Measurements from ENCODE around the gene IL4I1. TPM values are rescaled to one million over a fixed set of nuclear protein-coding genes. Genes with fewer than 3 reads are reported as not detected.

Gene IL4I1
- polyA plus RNA-seq, 1 of the 3 experiments (the other 2 are of a cell fraction), result 0.35 TPM

- H3K36me3 ChIP-seq (replicated peaks in 1 of 2; ENCODE audit: control insufficient read depth in 1 of 2, insufficient read depth in 2 of 2, low read length in 1 of 2), result peaks cover 10 to 11% of the 10 kb centered on the region in 2 experiments
- H2AFZ ChIP-seq (ENCODE audit: low read depth), result no peak overlapping the region
- peaks cover 19% of the 10 kb centered on the region for H3F3A ChIP-seq (replicated peaks; ENCODE audit: insufficient read depth)
- H3K4me2 ChIP-seq, result no peak overlapping the region
- no peak for DNase-seq
- peaks cover 6% of the 10 kb centered on the region; the same call in 1 of the 2 replicates for H3K79me2 ChIP-seq (ENCODE audit: insufficient read depth)
- no peaks in the 10 kb centered on the region for H4K20me1 ChIP-seq (ENCODE audit: insufficient read depth)
- H3K4me1 ChIP-seq (ENCODE audit: control insufficient read depth in 1 of 2, insufficient read depth in 2 of 2, low read depth in 1 of 2, low read length in 1 of 2), result peaks cover 9% of the 10 kb centered on the region in 2 experiments; a peak in 1 of 4 replicates
- WGBS (ENCODE audit: low lambda C conversion rate), result 94% methylated on average over 14 of the region's 18 CpGs
- TF ChIP-seq TAF1 (IDR thresholded peaks at IDR 0.05; ENCODE audit: borderline replicate concordance, low read depth, low read length) (no peak), POLR2AphosphoS5 (IDR thresholded peaks at IDR 0.05; ENCODE audit: low read depth, low read length) (no peak), EP300 (IDR thresholded peaks at IDR 0.05; ENCODE audit: borderline replicate concordance in 1 of 2, low read depth in 1 of 2, low read length in 1 of 2) (no peak), FOXM1 (IDR thresholded peaks at IDR 0.05; ENCODE audit: low read depth) (no peak), ELF1 (IDR thresholded peaks at IDR 0.05) (no peak), GATA2 (CRISPR knock-in tag; IDR thresholded peaks at IDR 0.05) (no peak), TEAD4 (IDR thresholded peaks at IDR 0.05; ENCODE audit: borderline replicate concordance, insufficient read depth) (no peak), MXI1 (IDR thresholded peaks at IDR 0.05; ENCODE audit: low read depth, low read length) (no peak), CHD2 (IDR thresholded peaks at IDR 0.05; ENCODE audit: low read length, partially characterized antibody) (no peak), FOSL2 (IDR thresholded peaks at IDR 0.05; ENCODE audit: borderline replicate concordance, low read depth) (no peak), EZH2phosphoT487 (IDR thresholded peaks at IDR 0.05; ENCODE audit: borderline replicate concordance, low read depth) (no peak), PBX3 (IDR thresholded peaks at IDR 0.05) (no peak)
- H3K9ac ChIP-seq, result no peak overlapping the region
- H3K27ac ChIP-seq (ENCODE audit: low read depth in 2 of 2, low read length in 1 of 2), result no peak overlapping the region
- ChIA-PET POLR2A (no interaction called here), CTCF (interaction anchor here (1.1 kb wide), 1 partner anchor 9 kb away, joined by 4 read pairs; no protein-coding TSS in a partner anchor)
- H3K4me3 ChIP-seq (ENCODE audit: low read depth in 2 of 2, low read length in 1 of 2), result no peak overlapping the region
- no peaks in the 10 kb centered on the region for H3K27me3 ChIP-seq (ENCODE audit: insufficient read depth)
- H3K9me3 ChIP-seq, result no peaks in the 10 kb centered on the region
- H3K9me2 ChIP-seq, result no peaks in the 10 kb centered on the region
Measured at GRCh38 chr19:49844138-49845095, 52.3 kb downstream of the IL4I1 start.

DNA sequence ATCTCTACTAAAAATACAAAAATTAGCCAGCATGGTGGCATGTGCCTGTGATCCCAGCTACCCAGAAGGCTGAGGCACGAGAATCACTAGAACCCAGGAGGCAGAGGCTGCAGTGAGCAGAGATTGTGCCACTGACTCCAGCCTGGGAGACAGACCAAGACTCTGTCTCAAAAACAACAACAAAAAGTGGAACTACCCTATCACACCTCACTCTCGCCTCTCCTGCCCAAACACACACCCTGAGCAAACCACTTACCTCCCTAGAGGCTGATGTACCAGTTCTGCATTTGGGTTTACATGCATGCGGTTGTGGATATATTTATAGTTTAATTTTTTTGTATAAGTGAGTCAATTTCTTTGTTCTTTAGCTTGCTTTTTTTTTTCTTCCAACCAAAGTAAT lies 53.4 kb downstream of the IL4I1 start:
- H3K79me2 ChIP-seq (ENCODE audit: insufficient read depth), result no peaks in the 10 kb centered on the region
- ChIA-PET POLR2A (interaction anchor here (0.6 kb wide), 1 partner anchor 9 kb away, joined by 3 read pairs; no protein-coding TSS in a partner anchor), CTCF (interaction anchor here (1.1 to 1.3 kb wide), 2 partner anchors 10 to 25 kb away, joined by 3 to 4 read pairs; partner anchors contain the start of gene MED25)
- H2AFZ ChIP-seq (ENCODE audit: low read depth), result no peak overlapping the region
- peaks cover 9% of the 10 kb centered on the region for H3F3A ChIP-seq (replicated peaks; ENCODE audit: insufficient read depth)
- no peak overlapping the region for H3K9ac ChIP-seq
- H3K4me3 ChIP-seq (ENCODE audit: low read depth in 2 of 2, low read length in 1 of 2), result no peak overlapping the region
- no peaks in the 10 kb centered on the region for H3K27me3 ChIP-seq (ENCODE audit: insufficient read depth)
- H3K4me1 ChIP-seq (ENCODE audit: control insufficient read depth in 1 of 2, insufficient read depth in 2 of 2, low read depth in 1 of 2, low read length in 1 of 2), result peaks cover 4 to 11% of the 10 kb centered on the region in 2 experiments; a peak in 1 of 4 replicates
- H3K9me3 ChIP-seq, result no peaks in the 10 kb centered on the region
- no peaks in the 10 kb centered on the region for H4K20me1 ChIP-seq (ENCODE audit: insufficient read depth)
- 84% methylated on average over 3 of the region's 3 CpGs for WGBS (ENCODE audit: low lambda C conversion rate)
- H3K4me2 ChIP-seq, result no peak overlapping the region
- H3K36me3 ChIP-seq (replicated peaks in 1 of 2; ENCODE audit: control insufficient read depth in 1 of 2, insufficient read depth in 2 of 2, low read length in 1 of 2), result peaks cover 16 to 22% of the 10 kb centered on the region in 2 experiments
- no peak for DNase-seq
- H3K27ac ChIP-seq (ENCODE audit: low read depth in 2 of 2, low read length in 1 of 2), result no peak overlapping the region
- H3K9me2 ChIP-seq, result no peaks in the 10 kb centered on the region
- TF ChIP-seq YY1 (IDR thresholded peaks at IDR 0.05; ENCODE audit: low read depth) (no peak), NRF1 (IDR thresholded peaks at IDR 0.05; ENCODE audit: low read depth, low read length) (no peak), FOXM1 (IDR thresholded peaks at IDR 0.05; ENCODE audit: low read depth) (no peak), EP300 (IDR thresholded peaks at IDR 0.05; ENCODE audit: borderline replicate concordance in 1 of 2, low read depth in 1 of 2, low read length in 1 of 2) (no peak), REST (IDR thresholded peaks at IDR 0.05; ENCODE audit: low read depth, low read length) (no peak), JUND (IDR thresholded peaks at IDR 0.05) (no peak), GABPA (IDR thresholded peaks at IDR 0.05; ENCODE audit: low read depth) (no peak), POLR2AphosphoS5 (IDR thresholded peaks at IDR 0.05; ENCODE audit: low read depth, low read length) (no peak), RFX5 (IDR thresholded peaks at IDR 0.05; ENCODE audit: low read length) (no peak), RAD21 (IDR thresholded peaks at IDR 0.05; ENCODE audit: low read length) (no peak), USF2 (IDR thresholded peaks at IDR 0.05; ENCODE audit: borderline replicate concordance, low read depth, low read length) (no peak)
- TF ChIP-seq, protein P1, sequence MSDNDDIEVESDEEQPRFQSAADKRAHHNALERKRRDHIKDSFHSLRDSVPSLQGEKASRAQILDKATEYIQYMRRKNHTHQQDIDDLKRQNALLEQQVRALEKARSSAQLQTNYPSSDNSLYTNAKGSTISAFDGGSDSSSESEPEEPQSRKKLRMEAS (IDR thresholded peaks at IDR 0.05; ENCODE audit: low read depth), result no peak
